ENCODE data around the gene FNDC7. TPM values are rescaled to one million over a fixed set of nuclear protein-coding genes. Genes with fewer than 3 reads are reported as not detected.

The FNDC7 gene
- total RNA-seq, 4 donors from 2014 or later: not detected

DNA sequence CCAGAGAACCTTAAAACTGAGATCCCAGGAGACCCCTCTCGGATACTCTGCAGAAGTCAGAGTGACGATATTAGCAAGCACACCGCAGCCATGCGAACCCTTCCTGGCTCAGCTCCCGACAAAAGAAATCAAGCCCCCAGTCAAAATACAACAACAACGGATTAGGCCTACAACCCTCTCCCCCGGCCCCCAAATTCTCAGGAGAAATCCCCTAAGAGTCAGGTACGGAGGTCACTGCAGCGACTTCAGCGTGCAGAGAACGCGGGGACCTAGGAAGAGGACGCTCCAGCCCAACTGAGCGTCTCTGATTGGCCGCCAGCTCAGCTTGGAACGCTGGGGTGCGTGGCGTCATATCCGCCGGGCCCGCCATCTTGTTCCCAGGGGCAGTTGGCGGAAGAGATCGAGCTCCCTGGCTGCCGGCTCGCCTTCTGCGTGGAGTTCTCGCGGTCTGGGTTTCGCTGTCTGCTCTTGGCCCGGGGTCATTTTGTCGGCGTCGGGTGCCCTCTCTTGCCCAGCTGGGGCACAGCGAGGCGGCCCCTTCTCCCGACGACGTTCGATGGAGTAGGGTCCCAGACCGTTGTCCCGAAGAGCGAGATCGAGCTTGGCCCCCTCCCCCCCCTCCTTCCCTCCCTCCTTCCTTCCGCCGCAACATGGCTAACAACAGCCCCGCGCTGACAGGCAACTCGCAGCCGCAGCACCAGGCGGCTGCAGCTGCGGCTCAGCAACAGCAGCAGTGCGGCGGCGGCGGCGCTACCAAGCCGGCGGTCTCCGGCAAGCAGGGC, 20.6 kb upstream of the FNDC7 start, which contains the start of gene PRPF38B:
PRPF38B (plus strand) TSS at position 369 of the 782 bp plus-strand sequence; CDS start at position 651, 282 bp downstream.
- Histone ChIP-seq H3K27me3 (no peaks in the 10 kb centered on the region), H3K4me1 (no peaks in the 10 kb centered on the region), H3K27ac (peak within 1 kb of the TSS; percentile 97), H3K9me3 (no peaks in the 10 kb centered on the region), H3K4me3 (peak within 1 kb of the TSS; percentile 95 to 98), H3K36me3 (no peaks in the 10 kb centered on the region)
- DNase-seq: peak; percentile 92 to 94
- TF ChIP-seq POLR2A (IDR thresholded peaks at IDR 0.05): peak; percentile 64 to 93
- TF ChIP-seq, protein P1, sequence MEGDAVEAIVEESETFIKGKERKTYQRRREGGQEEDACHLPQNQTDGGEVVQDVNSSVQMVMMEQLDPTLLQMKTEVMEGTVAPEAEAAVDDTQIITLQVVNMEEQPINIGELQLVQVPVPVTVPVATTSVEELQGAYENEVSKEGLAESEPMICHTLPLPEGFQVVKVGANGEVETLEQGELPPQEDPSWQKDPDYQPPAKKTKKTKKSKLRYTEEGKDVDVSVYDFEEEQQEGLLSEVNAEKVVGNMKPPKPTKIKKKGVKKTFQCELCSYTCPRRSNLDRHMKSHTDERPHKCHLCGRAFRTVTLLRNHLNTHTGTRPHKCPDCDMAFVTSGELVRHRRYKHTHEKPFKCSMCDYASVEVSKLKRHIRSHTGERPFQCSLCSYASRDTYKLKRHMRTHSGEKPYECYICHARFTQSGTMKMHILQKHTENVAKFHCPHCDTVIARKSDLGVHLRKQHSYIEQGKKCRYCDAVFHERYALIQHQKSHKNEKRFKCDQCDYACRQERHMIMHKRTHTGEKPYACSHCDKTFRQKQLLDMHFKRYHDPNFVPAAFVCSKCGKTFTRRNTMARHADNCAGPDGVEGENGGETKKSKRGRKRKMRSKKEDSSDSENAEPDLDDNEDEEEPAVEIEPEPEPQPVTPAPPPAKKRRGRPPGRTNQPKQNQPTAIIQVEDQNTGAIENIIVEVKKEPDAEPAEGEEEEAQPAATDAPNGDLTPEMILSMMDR (IDR thresholded peaks at IDR 0.05): no peak
- intact Hi-C loops (cut with DNase I; ENCODE audit: low total_unique reads): no loop called here

DNA sequence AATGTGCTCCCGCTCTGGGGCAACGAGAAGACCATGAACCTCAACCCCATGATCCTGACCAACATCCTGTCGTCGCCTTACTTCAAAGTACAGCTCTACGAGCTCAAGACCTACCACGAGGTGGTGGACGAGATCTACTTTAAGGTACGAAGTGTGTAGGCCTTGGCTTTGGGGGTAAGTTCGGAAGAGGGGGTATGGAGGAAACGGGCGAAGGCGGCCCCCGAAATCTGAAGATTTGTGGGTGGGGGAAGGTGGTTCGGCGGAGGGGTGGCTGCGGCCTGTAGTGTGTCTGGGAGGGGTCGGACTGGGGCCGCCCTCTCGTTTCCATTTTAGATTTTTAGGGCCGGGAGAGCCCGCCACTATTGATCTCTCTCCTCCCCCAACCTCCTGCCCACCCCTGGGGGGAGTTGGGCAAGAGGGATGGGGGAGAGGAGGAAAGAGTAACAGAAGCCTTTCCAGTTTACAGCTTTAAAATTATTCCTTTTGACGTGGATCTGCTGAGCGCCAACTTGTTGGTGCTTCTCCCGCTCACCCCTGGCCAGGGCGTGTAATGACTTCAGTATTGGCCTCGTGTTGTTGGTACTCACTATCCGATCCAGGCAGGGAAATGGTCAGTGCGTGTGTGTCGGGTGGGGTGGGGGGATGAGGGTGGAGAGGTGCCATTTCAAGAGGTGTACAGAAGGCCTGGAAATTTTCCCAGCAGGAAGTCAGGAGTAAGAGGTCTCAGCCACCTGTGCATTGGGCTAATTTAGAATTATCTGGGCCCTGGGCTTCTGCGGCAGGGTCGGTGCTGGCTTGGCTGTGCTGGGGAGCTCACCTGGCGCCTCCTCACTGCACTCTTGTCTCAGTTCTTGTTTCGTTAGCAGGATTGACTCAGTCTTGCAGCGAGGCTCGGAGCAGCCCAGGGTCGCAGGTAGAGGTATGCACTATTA, 19.7 kb upstream of the FNDC7 start:
- intact Hi-C loops (cut with DNase I; ENCODE audit: low total_unique reads): no loop called here
- H3K27ac ChIP-seq: peak overlapping the region; percentile 97
- no peaks in the 10 kb centered on the region for H3K4me1 ChIP-seq
- no peaks in the 10 kb centered on the region for H3K27me3 ChIP-seq
- DNase-seq: peak; percentile 18 to 42
- TF ChIP-seq POLR2A (IDR thresholded peaks at IDR 0.05): no peak
- TF ChIP-seq, protein P1 (IDR thresholded peaks at IDR 0.05): peak in 1 of 4 experiments; percentile 19
- no peaks in the 10 kb centered on the region for H3K9me3 ChIP-seq
- H3K4me3 ChIP-seq: peak overlapping the region; percentile 95 to 98
- H3K36me3 ChIP-seq: no peaks in the 10 kb centered on the region

DNA sequence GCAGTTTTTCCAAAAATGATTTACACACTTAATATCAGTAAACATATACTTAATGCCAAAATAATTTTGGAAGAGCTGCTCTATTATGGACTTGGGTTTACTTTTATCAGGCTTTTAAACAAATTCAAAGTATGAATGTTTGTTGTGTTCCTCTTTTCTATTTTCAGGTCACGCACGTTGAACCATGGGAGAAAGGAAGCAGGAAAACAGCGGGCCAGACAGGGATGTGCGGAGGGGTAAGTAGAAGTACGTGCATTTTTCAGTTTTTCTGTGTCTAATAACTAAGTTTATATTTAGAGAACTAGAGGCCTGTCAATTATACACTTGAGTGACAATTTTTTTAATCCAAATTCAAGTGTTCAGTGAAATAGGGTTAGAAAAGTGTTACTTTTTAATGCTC, 17.2 kb upstream of the FNDC7 start:
- Histone ChIP-seq H3K9me3 (no peaks in the 10 kb centered on the region), H3K4me3 (no peak overlapping the region), H3K36me3 (no peaks in the 10 kb centered on the region), H3K27ac (no peak overlapping the region), H3K27me3 (no peaks in the 10 kb centered on the region), H3K4me1 (no peaks in the 10 kb centered on the region)
- TF ChIP-seq, protein P1 (IDR thresholded peaks at IDR 0.05): no peak
- no peak for TF ChIP-seq POLR2A (IDR thresholded peaks at IDR 0.05)
- no peak for DNase-seq
- intact Hi-C loops (cut with DNase I; ENCODE audit: low total_unique reads): no loop called here

DNA sequence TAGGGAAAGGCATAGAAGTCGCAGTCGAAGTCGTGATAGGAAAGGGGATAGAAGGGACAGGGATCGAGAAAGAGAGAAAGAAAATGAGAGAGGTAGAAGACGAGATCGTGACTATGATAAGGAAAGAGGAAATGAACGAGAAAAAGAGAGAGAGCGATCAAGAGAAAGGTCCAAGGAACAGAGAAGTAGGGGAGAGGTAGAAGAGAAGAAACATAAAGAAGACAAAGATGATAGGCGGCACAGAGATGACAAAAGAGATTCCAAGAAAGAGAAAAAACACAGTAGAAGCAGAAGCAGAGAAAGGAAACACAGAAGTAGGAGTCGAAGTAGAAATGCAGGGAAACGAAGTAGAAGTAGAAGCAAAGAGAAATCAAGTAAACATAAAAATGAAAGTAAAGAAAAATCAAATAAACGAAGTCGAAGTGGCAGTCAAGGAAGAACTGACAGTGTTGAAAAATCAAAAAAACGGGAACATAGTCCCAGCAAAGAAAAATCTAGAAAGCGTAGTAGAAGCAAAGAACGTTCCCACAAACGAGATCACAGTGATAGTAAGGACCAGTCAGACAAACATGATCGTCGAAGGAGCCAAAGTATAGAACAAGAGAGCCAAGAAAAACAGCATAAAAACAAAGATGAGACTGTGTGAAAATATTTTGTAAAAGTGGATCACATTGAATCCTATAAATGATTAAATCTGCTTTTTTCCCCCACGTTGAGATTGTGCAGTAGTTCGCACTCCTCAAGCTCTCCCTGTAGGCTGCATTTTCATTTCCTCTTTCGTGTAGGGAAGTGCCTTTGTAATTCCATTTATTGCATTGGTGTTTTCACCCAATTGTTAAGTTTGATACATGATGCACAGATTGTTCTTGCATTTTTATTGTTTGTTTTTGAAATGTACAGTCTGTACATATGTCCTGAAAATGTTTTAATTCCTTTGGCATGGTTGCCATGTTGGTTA, 13.1 kb upstream of the FNDC7 start:
- no peak overlapping the region for H3K4me3 ChIP-seq
- no peaks in the 10 kb centered on the region for H3K27me3 ChIP-seq
- H3K27ac ChIP-seq: no peak overlapping the region
- TF ChIP-seq POLR2A (IDR thresholded peaks at IDR 0.05): no peak
- TF ChIP-seq, protein P1 (IDR thresholded peaks at IDR 0.05): no peak
- intact Hi-C loops (cut with DNase I; ENCODE audit: low total_unique reads): no loop called here
- no peaks in the 10 kb centered on the region for H3K36me3 ChIP-seq
- no peaks in the 10 kb centered on the region for H3K4me1 ChIP-seq
- H3K9me3 ChIP-seq: no peaks in the 10 kb centered on the region
- DNase-seq: no peak

Measured in uterus (tissue), 4 donors.